ENCODE results near the gene SMAP2.
A peak's percentile ranks its signal among the peaks of the same experiment; 100 is the strongest.
"Not testable (repeated sequence)": the region's sequence is repeated elsewhere in the genome, so short reads cannot be mapped to it uniquely, and the experiment has no call there.

The SMAP2 gene

GRCh38 chr1:40373323-40374283 is at the start of gene SMAP2:
SMAP2 (plus strand) TSS chr1:40373727; CDS start chr1:40374121, 394 bp downstream.
- DNase-seq, result peak; percentile 38

GRCh38 chr1:40331403-40331802 is 42.1 kb upstream of the SMAP2 start:
- not testable (repeated sequence) for DNase-seq

GRCh38 chr1:40332695-40333094 is 40.8 kb upstream of the SMAP2 start:
- DNase-seq, result no peak

GRCh38 chr1:40337443-40337842 is 36.1 kb upstream of the SMAP2 start:
- no peak for DNase-seq

GRCh38 chr1:40338745-40339419 is 34.6 kb upstream of the SMAP2 start:
- DNase-seq, result peak; percentile 38

GRCh38 chr1:40339420-40340323 is 33.9 kb upstream of the SMAP2 start:
- no peak for DNase-seq

GRCh38 chr1:40341491-40342380 is 31.8 kb upstream of the SMAP2 start:
- no peak for DNase-seq

GRCh38 chr1:40342381-40342717 is 31.2 kb upstream of the SMAP2 start:
- not testable (repeated sequence) for DNase-seq

- DNase-seq, result no peak
Observed at GRCh38 chr1:40344597-40344996, 28.9 kb upstream of the SMAP2 start.

GRCh38 chr1:40350391-40350790 is 23.1 kb upstream of the SMAP2 start:
- no peak for DNase-seq

GRCh38 chr1:40351124-40351523 is 22.4 kb upstream of the SMAP2 start:
- DNase-seq, result no peak

GRCh38 chr1:40352126-40352525 is 21.4 kb upstream of the SMAP2 start:
- DNase-seq, result no peak

GRCh38 chr1:40353082-40353481 is 20.4 kb upstream of the SMAP2 start:
- no peak for DNase-seq

GRCh38 chr1:40357625-40358024 is 15.9 kb upstream of the SMAP2 start:
- no peak for DNase-seq

GRCh38 chr1:40360631-40361030 is 12.9 kb upstream of the SMAP2 start:
- DNase-seq, result no peak

GRCh38 chr1:40361201-40361600 is 12.3 kb upstream of the SMAP2 start:
- DNase-seq, result no peak

GRCh38 chr1:40361637-40362036 is 11.9 kb upstream of the SMAP2 start:
- no peak for DNase-seq

GRCh38 chr1:40362199-40362598 is 11.3 kb upstream of the SMAP2 start:
- no peak for DNase-seq

GRCh38 chr1:40362699-40363098 is 10.8 kb upstream of the SMAP2 start:
- no peak for DNase-seq

- no peak for DNase-seq
Observed at GRCh38 chr1:40363721-40364120, 9.8 kb upstream of the SMAP2 start.

GRCh38 chr1:40371707-40372258 is 1.7 kb upstream of the SMAP2 start:
- DNase-seq, result no peak
